HEK293T (cell line): ENCODE results near the gene SLC9A9.

ENCODE experiments used
- FOXK2 ChIP-seq: fragments of 450-650 bp; IDR thresholded peaks from 2 replicates; pipeline ENCODE4 v1.6.1; 2016; ENCODE audit warnings: mild to moderate bottlenecking
- L3MBTL2 ChIP-seq: fragments of 450-650 bp; conservative IDR thresholded peaks from 2 replicates; pipeline ENCODE4 v1.6.1; 2016; ENCODE audit warnings: mild to moderate bottlenecking
- NFRKB ChIP-seq: fragments of 450-650 bp; IDR thresholded peaks from 2 replicates; pipeline ENCODE4 v1.6.1; 2016; ENCODE audit warnings: mild to moderate bottlenecking, moderate library complexity
- SP1 ChIP-seq: fragments of 450-650 bp; IDR thresholded peaks from 2 replicates; pipeline ENCODE4 v1.6.1; 2017
- SUZ12 ChIP-seq: fragments of 450-650 bp; IDR thresholded peaks from 2 replicates; pipeline ENCODE4 v1.6.1; 2016; ENCODE audit warnings: mild to moderate bottlenecking
- TARDBP ChIP-seq: fragments of 450-650 bp; IDR thresholded peaks from 2 replicates; pipeline ENCODE4 v1.6.1; 2016

DNA sequence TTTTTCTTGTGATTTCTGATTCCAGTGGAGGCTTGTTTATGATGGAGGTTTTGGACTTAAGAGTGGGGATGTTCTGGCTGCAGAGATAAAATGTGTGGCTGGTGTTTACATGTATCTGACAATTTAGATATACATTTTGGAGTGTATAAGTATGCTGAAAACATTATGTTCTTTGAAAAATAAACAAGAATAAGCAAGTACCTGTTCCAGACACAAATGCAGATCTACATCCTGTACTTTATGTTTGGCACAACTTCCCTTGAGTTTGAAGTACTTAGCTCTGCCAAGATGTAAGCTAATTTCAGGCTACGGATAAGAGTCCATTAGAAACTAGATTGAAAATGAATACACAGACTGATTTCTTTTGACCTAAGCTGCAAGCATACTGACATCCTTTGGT, 451.5 kb downstream of the SLC9A9 start:
- no peak for TF ChIP-seq FOXK2
- no peak for TF ChIP-seq NFRKB
- TF ChIP-seq TARDBP, result no peak
- TF ChIP-seq SP1, result no peak
- no peak for TF ChIP-seq SUZ12
- no peak for TF ChIP-seq L3MBTL2
